ENCODE results near the gene DPH6. TPM values are rescaled to one million over a fixed set of nuclear protein-coding genes. Genes with fewer than 3 reads are reported as not detected.

The DPH6 gene
- total RNA-seq, 1 donor from 2014 or later = 30.2 TPM

DNA sequence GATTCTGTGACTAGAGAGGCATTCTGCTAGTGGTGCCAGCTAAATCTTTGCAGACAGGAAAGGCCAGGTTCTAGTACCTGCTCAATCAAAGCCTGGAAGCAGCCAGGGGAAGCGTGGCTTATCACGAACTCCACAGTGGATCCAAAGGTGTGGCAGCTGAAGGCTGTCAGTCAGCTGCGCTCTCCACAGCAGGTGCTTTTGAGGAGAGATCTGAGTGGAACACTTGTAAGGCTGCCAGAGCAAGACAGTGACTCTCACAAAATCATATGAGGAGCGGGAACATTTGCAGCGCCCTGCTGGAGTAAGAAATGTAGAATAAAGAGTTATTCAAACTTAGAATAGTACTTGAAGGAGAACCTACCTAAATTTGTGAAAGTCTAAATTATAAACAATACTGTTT, 5.0 kb upstream of the DPH6 start:
- TF ChIP-seq, protein P1, sequence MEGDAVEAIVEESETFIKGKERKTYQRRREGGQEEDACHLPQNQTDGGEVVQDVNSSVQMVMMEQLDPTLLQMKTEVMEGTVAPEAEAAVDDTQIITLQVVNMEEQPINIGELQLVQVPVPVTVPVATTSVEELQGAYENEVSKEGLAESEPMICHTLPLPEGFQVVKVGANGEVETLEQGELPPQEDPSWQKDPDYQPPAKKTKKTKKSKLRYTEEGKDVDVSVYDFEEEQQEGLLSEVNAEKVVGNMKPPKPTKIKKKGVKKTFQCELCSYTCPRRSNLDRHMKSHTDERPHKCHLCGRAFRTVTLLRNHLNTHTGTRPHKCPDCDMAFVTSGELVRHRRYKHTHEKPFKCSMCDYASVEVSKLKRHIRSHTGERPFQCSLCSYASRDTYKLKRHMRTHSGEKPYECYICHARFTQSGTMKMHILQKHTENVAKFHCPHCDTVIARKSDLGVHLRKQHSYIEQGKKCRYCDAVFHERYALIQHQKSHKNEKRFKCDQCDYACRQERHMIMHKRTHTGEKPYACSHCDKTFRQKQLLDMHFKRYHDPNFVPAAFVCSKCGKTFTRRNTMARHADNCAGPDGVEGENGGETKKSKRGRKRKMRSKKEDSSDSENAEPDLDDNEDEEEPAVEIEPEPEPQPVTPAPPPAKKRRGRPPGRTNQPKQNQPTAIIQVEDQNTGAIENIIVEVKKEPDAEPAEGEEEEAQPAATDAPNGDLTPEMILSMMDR (IDR thresholded peaks at IDR 0.05) = no peak
- TF ChIP-seq POLR2A (IDR thresholded peaks at IDR 0.05) (no peak), POLR2AphosphoS5 (IDR thresholded peaks at IDR 0.05; ENCODE audit: insufficient read depth in 1 of 2, low read depth in 1 of 2) (no peak)
- no peaks in the 10 kb centered on the region for H3K9me3 ChIP-seq
- no peaks in the 10 kb centered on the region for H3K36me3 ChIP-seq
- intact Hi-C loops (cut with DNase I) = no loop called here
- no peak overlapping the region for H3K27ac ChIP-seq
- DNase-seq (ENCODE audit: extremely low spot score in 2 of 2) = no peak
- H3K4me3 ChIP-seq = no peak overlapping the region
- H3K27me3 ChIP-seq = no peaks in the 10 kb centered on the region
- H3K4me1 ChIP-seq = peaks cover 9% of the 10 kb centered on the region

DNA sequence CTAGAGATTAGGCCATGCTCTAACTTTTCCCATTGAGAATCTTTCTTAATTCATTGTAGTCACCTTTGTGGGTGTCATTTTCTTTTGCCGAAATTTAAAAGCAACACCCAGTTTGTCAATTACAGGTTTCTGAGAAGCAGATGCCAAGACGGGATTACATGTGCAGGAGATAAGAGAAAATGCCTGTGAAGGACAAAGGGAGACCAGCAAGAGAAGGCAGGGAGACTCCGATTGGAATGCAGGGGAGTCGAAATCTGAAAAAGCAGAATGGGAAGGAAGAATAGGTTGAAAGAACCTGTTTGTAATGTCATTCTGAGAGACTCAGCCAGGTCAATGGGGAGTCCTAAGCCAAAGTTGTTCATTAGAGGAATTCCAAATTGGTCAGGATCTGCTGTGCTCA, 3.6 kb upstream of the DPH6 start:
- no peaks in the 10 kb centered on the region for H3K36me3 ChIP-seq
- TF ChIP-seq, protein P1 (IDR thresholded peaks at IDR 0.05) = no peak
- no peak for TF ChIP-seq POLR2AphosphoS5 (IDR thresholded peaks at IDR 0.05; ENCODE audit: insufficient read depth in 1 of 2, low read depth in 1 of 2)
- no peak for TF ChIP-seq POLR2A (IDR thresholded peaks at IDR 0.05)
- H3K27ac ChIP-seq = no peak overlapping the region
- peaks cover 16% of the 10 kb centered on the region for H3K4me1 ChIP-seq
- intact Hi-C loops (cut with DNase I) = no loop called here
- DNase-seq (ENCODE audit: extremely low spot score in 2 of 2) = no peak
- no peaks in the 10 kb centered on the region for H3K9me3 ChIP-seq
- H3K27me3 ChIP-seq = no peaks in the 10 kb centered on the region
- H3K4me3 ChIP-seq = no peak overlapping the region

DNA sequence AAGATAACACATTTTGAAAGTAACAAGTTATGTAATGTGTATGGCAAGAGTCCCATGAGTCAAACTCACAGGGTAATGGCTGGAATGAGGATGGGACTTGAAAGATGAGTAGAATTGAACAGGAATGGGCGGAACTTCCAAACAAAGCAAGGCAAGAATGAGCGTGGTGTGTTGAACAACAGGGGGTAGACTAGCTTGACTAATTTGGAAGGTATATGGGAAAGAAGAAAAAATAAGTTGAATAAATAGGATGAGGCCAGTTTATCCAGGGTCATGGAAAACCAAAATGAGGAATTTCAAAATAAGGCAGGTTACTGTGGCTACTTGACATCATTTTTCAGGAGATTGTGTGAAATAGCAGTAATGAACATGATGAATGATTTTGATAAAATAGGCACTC, 2.5 kb upstream of the DPH6 start:
- H3K4me1 ChIP-seq = peaks cover 18% of the 10 kb centered on the region
- DNase-seq (ENCODE audit: extremely low spot score in 2 of 2) = no peak
- H3K27ac ChIP-seq = no peak overlapping the region
- intact Hi-C loops (cut with DNase I) = no loop called here
- no peak overlapping the region for H3K4me3 ChIP-seq
- TF ChIP-seq POLR2AphosphoS5 (IDR thresholded peaks at IDR 0.05; ENCODE audit: insufficient read depth in 1 of 2, low read depth in 1 of 2) (no peak), POLR2A (IDR thresholded peaks at IDR 0.05) (no peak)
- TF ChIP-seq, protein P1 (IDR thresholded peaks at IDR 0.05) = no peak
- no peaks in the 10 kb centered on the region for H3K9me3 ChIP-seq
- H3K36me3 ChIP-seq = no peaks in the 10 kb centered on the region
- H3K27me3 ChIP-seq = no peaks in the 10 kb centered on the region

DNA sequence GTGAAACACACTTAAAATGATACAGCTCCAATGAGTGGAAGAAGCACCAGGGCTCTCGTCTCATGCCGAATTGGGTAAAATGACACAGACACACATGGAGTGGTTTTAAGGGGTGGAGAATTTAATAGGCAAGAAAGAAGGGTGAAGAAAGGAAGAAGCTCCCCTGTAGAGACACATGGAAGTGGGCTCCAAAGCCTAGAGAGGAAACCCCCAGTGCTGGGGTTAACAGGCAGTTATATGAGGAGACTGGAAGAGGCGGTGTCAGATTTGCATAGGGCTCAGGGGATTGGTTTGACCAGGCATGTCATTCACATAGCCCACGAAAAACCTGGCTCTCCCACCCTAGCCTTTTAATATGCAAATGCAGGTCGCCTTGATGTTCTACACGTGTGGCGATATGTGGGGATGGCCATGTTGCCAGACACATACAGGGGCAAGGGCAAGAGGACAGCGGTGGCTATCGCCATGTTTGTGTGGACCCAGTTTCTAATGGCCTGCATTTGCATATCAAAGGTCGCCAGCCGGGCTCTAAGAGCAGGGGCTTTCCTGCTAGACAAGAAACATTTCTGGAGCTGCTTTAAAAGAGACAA, 1.9 kb upstream of the DPH6 start:
- Histone ChIP-seq H3K27me3 (no peaks in the 10 kb centered on the region), H3K36me3 (no peaks in the 10 kb centered on the region), H3K4me1 (peaks cover 18% of the 10 kb centered on the region), H3K27ac (no peak overlapping the region), H3K4me3 (no peak overlapping the region), H3K9me3 (no peaks in the 10 kb centered on the region)
- no peak for DNase-seq (ENCODE audit: extremely low spot score in 2 of 2)
- TF ChIP-seq, protein P1 (IDR thresholded peaks at IDR 0.05) = no peak
- TF ChIP-seq POLR2AphosphoS5 (IDR thresholded peaks at IDR 0.05; ENCODE audit: insufficient read depth in 1 of 2, low read depth in 1 of 2) (no peak), POLR2A (IDR thresholded peaks at IDR 0.05) (no peak)
- intact Hi-C loops (cut with DNase I) = no loop called here

DNA sequence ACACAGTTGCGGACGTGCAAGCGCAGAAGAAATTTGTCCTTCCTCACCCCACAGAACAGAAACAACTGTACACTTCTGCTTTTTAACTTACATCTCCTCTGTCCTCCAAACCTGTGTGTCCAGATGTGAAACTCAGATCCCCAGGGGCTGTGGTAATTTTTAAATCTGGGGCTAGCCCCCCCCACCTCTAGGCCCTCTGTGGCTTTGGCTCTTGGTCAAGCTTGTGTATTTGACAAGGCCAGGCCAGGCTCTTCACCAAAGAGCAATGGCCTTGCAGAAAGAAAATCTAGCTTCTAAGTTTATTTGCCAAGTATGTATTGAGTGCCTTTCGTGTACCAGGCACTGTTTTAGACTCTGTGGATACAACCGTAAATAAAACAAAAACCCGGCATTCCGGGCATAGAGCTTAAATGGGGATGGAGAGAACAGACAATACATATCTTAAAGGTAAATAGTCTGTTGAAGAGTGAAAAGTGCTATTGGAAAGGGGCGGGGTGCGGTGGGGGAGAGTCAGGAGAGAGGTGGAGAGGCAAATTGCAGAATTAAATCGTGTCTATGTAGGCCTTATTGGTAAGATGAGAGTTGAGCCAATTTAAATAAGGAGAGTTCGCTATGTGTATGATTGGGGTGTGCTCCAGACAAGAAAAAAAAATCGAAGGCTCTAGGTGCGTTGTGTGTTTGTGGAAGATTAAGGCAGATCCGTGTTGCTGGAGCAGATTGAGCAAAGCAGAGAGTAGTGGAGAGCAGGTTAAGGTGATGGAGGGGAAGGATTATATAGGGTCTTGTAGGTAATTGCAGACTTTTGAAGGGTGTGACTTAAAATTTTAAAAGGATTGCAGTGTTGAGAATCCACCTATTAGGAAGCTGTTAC, 781 bp upstream of the DPH6 start:
- intact Hi-C loops (cut with DNase I) = no loop called here
- DNase-seq (ENCODE audit: extremely low spot score in 2 of 2) = no peak
- Histone ChIP-seq H3K27me3 (no peaks in the 10 kb centered on the region), H3K4me3 (peak overlapping the region; percentile 70 to 80), H3K36me3 (no peaks in the 10 kb centered on the region), H3K4me1 (peaks cover 18% of the 10 kb centered on the region), H3K27ac (peak overlapping the region; percentile 96), H3K9me3 (no peaks in the 10 kb centered on the region)
- TF ChIP-seq, protein P1 (IDR thresholded peaks at IDR 0.05) = no peak
- no peak for TF ChIP-seq POLR2AphosphoS5 (IDR thresholded peaks at IDR 0.05; ENCODE audit: insufficient read depth in 1 of 2, low read depth in 1 of 2)
- TF ChIP-seq POLR2A (IDR thresholded peaks at IDR 0.05) = no peak

All from vagina (tissue), 2 donors.